Lower leg skin (tissue), 3 donors: Measurements from ENCODE around the gene ARHGAP20.

Experiments
- POLR2A ChIP-seq, 2 donors: fragments of 450-650 bp; IDR thresholded peaks; one replicate each; pipeline ENCODE4 v1.6.1; 2016 to 2017; ENCODE audit warnings: antibody characterized with exemption in 2 of 2, mild to moderate bottlenecking in 1 of 2, moderate library complexity in 1 of 2
- TF ChIP-seq, protein P1 (sequence below), 3 donors: fragments of 450-650 bp; IDR thresholded peaks; one replicate each; pipeline ENCODE4 v1.5.1; 2016; ENCODE audit warnings: antibody characterized with exemption in 3 of 3, mild to moderate bottlenecking in 3 of 3, moderate library complexity in 2 of 3

- TF ChIP-seq, protein P1, sequence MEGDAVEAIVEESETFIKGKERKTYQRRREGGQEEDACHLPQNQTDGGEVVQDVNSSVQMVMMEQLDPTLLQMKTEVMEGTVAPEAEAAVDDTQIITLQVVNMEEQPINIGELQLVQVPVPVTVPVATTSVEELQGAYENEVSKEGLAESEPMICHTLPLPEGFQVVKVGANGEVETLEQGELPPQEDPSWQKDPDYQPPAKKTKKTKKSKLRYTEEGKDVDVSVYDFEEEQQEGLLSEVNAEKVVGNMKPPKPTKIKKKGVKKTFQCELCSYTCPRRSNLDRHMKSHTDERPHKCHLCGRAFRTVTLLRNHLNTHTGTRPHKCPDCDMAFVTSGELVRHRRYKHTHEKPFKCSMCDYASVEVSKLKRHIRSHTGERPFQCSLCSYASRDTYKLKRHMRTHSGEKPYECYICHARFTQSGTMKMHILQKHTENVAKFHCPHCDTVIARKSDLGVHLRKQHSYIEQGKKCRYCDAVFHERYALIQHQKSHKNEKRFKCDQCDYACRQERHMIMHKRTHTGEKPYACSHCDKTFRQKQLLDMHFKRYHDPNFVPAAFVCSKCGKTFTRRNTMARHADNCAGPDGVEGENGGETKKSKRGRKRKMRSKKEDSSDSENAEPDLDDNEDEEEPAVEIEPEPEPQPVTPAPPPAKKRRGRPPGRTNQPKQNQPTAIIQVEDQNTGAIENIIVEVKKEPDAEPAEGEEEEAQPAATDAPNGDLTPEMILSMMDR (IDR thresholded peaks at IDR 0.05) = no peak
- no peak for TF ChIP-seq POLR2A (IDR thresholded peaks at IDR 0.05)
Observed at GRCh38 chr11:110757962-110758755, 45.9 kb upstream of the ARHGAP20 start.
